Measurements from ENCODE around the gene LPP.

LPP gene

DNA sequence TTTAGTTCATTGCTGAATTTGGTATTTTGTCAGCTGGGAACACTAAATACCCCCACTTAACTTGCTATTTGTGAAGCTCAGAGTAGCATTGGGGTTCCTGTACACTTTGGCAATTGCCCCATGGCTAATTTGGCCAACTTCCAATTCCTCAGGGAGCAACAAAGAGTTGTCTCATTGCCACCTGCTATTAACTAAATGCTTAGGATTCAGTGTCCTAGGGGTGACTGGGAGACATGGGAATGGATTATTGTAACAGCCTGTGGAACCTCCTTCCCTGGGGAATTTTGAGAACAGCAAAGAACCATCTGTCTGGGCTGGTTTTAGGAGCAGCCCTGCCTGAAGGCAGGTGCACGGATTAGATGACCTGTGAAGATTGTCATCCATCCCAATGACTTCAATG is 580.4 kb downstream of the LPP start:
- DNase-seq, result peak in 8 of 42 donors; percentile 3 to 25 (median 15)
- intact Hi-C loops (cut with DNase I), result no loop called here

DNA sequence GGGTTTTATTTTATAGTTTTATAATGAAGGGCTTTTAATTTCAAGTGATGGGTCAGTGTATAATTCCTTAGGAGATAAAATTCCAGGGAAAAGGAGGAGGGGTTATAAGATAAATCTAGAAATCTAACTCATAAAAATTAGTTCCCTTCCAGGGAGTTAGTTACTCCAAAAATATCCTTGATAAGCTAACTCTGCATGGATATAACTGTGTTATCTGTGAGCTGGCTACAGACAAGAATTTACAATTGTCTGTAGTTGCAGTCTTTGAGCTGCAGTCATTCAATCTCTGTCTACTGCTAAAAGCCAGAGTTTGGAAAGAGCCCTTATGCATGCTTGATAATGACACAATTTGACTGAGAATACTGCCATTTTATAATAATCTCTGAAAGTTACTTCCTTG is 585.6 kb downstream of the LPP start:
- intact Hi-C loops (cut with DNase I), result no loop called here
- DNase-seq, result no peak

DNA sequence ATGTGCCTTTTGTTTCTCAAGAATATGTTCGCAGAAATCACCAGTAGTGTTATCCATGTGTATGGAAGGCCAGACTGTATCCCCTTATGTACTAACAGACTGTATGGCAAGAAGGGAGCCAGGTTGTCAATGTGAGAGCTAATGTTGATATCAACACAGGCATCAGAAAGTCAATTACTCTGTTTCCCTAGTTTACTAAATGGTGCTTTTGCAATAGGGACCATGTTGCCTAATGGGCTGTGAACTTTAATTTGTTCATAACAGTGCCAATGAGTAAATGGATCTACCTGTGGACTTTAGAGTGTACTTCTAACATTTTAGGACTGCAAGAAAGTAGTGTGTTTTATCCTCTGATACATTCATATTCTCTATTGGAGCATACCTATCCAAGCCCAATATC is 586.1 kb downstream of the LPP start:
- DNase-seq, result no peak
- intact Hi-C loops (cut with DNase I), result no loop called here

DNA sequence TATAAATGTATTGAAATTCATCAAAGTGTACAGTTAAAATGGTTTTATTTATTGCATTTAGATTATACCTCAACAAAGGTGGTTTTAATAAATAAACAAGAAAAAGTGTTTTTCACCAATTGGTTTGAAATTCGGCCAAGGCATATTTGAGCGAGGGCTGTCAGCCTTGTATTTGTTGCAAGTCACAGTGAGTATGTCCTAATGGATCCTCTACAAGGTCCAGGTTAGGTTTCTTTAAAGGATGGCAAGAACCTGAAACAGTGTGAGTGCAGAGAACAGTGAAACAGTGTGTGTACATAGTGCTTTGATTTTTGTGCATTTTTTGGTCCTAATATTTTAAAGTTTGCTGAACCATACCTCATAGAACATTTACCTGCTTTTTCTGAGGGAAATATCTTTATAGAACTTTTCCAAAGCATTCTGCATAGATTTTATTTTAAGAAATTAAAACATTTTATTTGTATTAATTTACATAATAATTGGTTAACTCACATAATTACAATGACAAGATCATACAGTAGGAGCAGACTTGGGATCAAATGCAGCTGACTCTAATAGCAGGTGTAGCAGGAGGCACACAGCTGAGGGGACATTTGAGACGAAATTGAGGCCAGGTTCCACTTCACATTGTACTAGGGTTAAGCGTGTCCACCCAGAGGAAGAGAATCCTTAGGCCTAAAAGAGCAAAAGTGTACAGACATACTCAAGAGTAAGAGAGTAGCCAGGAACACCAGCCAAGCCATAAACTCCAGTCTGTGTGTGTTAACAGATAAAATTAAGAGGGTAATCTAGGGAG is 589.0 kb downstream of the LPP start:
- intact Hi-C loops (cut with DNase I), result no loop called here

DNA sequence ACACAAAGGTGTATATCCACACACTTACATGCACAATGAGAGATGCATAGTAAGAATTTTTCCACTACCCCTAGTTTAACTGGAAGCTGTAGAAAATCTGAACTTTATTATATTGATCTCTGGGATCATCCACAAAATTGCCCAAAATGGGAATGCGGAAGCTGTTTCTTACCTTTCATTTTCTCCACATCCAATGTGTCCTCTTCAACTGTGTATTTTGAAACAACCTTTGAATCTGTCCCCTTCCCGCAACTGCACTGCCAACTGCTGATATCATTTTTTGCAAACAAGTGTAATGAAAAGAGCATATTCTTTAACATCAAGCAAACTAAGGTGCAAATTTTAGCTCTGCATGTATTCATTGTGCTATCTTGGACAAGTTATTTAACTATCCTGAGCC is 590.2 kb downstream of the LPP start:
- DNase-seq, result no peak
- intact Hi-C loops (cut with DNase I), result no loop called here

More for the DNA sequence above, 589.0 kb downstream of the LPP start:
- DNase-seq, result no peak

DNA sequence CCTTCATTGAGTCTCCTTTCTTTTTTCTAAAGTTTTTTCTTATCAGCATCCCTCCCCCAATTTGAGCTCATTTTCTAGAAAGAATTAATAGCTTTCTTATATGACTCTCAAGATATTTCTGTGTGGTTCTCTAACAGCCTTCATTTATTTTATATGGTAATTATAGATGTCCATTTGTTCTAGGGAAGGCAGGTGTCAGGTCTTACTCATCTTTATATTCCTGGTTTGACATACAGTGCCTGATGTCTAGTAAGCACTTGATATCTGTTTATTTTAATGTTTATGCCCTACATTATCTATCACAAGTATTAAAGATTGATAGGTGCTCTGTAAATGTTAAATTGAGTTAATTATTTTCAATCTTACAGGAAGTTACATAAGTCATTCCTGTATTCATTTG is 591.1 kb downstream of the LPP start:
- intact Hi-C loops (cut with DNase I), result no loop called here
- no peak for DNase-seq

DNA sequence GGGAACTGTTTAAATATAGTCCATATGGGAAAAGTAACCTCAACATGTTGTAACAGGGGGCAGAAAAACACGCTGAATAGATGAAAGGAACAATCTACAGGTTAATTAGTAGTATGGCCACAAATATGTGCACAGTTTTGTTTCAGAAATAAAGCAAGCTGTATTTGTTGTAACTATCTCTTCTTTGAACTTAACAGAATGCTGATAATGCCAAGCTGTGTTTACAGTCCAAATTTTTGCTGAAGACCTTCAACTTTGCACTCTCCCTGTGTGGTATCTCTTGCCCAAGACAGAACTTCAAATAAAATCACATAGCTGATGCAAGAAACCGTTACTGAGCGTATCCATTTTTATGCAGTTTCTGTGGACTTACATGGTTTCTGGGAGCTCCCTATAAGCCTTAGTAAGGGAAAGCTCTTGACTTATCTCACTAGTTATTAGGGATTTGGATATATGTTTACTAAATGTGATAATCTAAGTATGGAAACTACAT is 592.4 kb downstream of the LPP start:
- intact Hi-C loops (cut with DNase I), result no loop called here
- no peak for DNase-seq

DNA sequence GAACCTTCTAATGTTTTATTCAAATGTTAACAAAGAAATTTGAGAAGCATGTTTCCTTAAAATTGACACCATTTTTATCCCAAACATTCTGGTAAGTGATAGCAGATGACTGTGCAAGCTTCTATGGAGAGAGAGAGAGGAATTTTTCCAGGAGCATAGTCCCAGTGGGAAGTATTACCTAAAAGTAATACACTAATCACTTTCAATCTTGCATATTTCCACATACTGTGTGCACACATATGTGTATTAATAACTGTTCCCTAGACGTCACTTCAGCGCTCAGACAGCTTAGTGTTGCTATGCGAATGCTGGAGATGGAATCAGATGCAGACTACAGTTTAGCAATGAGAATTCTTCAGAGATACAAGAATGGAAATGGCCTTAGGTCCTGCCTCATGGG is 593.5 kb downstream of the LPP start:
- intact Hi-C loops (cut with DNase I), result no loop called here
- no peak for DNase-seq

DNA sequence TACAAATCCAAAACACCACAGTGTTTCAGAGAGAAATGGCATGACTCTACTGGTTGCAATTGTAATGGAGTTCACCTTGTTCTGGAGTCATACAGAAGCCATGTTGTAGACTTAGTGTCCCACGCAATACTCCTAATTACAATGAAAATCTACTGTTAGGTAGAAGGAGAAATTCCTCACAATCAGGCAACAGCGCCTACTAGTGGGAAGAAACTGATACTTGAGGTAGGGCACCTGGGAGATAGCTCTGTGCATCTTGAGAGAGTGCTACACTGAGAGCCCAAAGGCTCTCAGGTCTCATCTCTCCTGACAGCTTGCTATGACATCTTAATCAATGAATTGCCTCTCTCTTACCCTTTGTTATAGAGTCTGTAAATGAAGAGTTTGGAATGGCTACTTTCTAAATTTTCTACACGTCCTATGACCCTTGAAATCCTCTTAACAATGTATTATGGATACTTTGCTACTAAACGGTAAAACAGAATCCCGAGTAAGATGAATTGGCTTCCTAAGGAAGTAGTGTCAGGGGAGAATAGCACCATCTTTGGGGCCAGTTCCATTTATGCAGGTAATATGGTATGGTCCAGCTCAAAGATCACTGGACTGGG is 595.2 kb downstream of the LPP start:
- DNase-seq, result peak in 4 of 42 donors; percentile 8 to 54 (median 14)
- intact Hi-C loops (cut with DNase I), result no loop called here

DNA sequence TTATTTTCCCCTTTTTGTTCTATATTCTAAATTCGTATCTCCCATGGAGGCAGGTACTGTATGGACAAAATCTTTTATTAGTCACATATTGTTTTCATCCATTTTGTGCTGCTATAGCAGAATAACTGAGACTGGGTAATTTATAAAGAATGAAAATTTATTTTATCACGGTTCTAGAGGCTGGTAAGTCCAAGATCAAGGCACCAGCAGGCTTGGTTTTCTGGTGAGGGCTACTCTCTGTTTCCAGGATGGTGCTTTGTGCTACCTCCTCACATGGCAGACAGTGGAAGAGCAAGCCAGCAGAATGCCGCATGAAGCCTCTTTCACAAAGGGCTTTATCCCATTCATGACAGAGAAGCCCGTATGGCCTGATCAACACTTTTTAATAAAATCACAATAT is 595.9 kb downstream of the LPP start:
- intact Hi-C loops (cut with DNase I), result no loop called here
- DNase-seq, result no peak

DNA sequence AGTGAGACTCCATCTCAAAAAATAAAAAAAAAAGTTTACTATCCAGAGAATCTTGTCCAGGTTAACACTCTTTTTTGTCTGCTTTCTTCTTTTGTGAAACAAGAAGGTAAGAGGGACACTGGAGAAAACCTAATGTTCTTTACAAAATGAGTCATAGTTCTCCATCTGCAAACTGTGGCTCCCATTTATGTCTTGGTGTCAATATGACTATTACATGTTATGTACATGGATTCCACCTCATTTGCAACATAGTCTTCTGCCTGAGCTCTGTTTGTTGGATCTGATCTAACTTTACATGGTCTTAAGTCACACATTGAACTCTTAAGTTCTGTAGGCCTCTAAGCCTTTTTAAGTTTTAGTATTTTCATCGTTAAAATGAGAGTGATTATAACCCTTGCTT is 596.7 kb downstream of the LPP start:
- intact Hi-C loops (cut with DNase I), result no loop called here
- DNase-seq, result no peak

DNA sequence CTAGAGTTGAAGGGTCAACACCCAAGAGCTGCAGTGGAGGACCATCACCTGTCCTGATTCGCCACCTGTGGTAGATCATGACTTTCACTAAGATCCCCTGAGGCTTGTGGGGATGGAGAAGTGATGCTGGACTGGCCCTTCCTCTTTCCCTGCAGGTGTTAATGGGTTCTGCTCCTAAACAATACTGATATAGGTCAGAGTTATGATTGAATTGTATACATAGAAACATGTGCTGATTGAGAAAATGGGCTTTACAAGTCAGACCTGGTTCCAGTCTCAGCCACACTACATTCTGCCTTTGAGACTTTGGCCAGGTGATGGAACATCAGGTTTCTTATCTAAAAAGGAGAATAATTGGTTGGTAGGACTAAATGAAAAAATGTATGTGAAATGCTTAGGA is 598.9 kb downstream of the LPP start:
- intact Hi-C loops (cut with DNase I), result no loop called here
- no peak for DNase-seq

DNA sequence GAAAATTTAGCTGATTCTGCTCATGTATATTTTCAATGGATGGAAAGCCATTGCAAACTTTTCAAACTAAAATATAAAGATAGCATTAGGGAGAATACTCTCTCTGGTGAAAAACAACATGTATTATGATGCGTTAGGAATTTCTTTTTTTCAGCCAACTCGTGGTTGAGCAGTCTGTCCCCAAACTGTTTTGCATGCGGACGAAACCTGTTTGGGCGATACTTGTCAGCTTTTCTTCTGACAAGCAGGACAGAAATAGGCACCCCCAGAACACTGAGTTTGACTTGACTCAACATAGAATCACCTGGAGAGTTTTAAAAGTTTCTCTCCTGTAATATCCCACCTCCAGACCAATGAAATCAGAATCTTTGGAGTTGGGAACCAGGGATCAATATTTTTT is 600.3 kb downstream of the LPP start:
- intact Hi-C loops (cut with DNase I), result no loop called here
- DNase-seq, result no peak

DNA sequence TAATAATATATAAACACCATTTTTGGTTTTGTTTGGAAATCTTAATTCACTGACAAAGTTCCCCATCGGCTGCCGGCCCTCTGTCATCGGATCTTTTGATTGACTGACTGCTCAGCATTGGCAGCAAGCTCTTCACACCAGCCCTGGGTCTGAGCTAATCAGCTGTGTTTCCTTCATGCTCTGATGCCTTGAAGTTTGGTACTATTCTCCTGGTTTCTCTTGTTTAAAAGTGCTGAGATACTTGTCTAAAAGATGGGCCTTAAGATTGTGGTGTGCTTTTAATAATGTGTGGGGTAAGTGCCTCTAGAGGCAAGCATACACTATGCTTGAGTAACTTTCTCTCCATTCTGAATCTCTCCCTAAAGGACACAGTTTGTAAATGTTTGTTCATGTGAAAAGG is 602.3 kb downstream of the LPP start:
- no peak for DNase-seq
- intact Hi-C loops (cut with DNase I), result no loop called here

DNA sequence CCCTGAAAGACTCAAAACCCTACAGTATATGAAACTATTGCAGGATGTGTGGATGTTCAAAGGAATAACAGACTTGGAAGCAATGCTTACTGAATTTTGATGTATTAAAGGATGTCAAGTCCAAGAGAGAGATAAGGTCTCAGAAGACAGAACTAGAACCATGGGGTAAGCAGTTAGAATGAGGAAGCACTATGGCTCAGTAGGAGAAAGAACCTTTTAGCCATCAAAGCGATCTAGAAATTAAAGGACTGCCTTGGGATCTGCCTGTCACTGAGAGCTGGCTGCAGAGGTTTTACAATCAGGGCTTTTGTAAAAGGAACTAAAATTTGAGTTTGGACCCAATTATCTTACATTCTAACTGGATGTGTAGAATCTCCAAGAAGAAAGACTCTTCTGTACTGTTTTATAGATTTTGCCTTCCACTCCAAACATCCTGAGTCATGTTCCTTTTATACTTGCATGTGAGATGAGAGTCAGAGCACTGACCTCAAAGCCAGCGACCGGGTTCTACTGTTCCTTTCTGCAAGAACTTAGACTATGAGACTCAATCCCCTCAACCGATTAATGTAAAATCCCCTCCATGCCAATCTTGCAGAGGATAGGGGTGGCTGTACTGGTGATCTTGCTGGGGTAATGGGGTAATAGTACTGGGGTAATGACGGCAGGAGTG is 605.5 kb downstream of the LPP start:
- DNase-seq, result no peak
- intact Hi-C loops (cut with DNase I), result no loop called here

DNA sequence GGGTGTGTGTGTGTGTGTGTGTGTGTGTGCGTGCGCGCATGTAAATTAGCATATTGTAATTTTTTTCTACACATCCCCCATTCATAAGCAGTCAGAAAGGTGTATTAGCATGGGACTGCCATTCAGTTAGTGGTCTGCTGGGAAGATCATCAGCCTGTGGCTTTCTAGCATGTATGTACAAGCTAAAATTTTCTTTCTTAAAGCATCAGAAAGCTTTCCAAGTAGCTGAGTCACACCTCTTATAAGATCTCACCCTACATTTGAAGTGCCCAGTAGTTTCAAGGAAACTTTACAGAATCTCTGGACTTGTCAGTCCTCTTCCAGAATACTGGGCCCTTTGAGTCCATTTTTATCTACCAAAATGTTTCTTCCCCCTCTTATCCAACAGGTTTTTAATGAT is 606.5 kb downstream of the LPP start:
- no peak for DNase-seq
- intact Hi-C loops (cut with DNase I), result no loop called here

DNA sequence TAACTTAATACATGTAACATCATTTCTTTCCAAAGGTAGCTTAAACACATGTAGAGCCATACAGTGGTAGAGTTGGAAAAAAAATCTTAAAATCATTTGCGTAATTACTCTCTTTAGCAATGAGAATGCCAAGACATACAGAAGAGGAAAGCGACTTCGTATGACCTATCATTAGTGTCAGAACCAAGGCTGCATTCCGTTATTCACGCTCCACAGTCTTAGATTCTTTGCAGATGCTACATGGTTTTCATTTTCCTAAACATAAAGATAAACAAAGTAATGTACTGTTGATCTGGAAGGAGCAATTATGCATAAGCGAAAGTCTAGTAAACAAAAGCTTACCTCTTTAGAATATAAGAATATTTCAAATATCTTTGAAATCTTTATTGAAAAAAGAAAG is 607.5 kb downstream of the LPP start:
- no peak for DNase-seq
- intact Hi-C loops (cut with DNase I), result no loop called here

DNA sequence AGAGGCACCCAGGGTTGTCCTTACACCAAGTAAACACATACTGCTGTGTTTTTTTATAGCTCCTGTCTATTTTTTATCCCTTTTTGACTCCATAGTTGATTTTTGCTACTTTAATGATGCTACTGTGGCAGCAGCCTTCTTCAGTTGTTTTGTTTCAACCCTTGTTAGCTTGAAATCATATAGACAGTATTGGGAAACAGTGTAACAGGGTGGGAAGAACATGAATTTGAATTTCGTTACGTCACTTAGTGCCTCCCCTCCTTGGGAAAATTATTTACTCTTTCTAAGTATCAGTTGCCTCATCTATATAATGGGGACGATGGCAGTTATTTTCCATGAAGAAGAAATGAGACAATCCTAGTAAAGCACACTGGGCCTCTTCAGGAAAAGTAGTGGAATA is 608.0 kb downstream of the LPP start:
- no peak for DNase-seq
- intact Hi-C loops (cut with DNase I), result no loop called here

DNA sequence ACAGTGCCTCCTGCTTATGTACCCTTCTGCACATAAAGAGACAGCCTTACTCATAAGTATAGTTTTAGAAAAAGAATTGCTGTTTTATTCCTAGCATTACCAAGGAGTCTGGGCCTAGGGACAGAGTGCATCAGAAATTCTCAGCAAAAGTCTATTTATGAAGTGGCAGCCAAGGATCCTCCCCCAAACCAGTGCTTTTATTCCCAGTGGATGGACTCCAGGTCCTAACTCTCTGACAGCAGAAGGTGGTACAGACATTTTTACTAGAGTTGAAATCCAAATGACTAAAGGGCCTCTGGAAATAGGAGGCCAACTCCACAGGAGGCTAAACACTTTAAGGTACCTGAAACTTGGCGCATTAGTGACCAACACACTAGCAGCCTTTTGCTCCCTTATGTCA is 610.7 kb downstream of the LPP start:
- DNase-seq, result no peak
- intact Hi-C loops (cut with DNase I), result no loop called here

DNA sequence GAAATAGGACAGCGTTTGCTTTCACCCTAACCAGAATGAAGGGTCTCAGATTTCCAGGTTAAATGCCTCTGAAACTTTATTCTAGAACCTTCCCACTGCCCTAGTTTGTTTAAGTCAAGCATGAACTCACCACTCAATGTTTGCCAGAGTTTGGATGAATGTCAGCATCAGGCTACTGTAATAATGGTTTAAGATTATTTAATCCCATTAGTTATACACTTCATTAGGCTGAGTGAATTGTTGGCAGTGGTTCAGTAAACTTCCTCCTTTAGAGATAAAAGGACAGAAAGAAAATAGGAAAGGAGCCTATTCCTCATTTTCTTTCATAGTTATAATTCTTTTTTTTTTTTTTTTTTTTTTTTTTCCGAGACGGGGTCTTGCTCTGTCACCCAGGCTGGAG is 615.9 kb downstream of the LPP start:
- no peak for DNase-seq
- intact Hi-C loops (cut with DNase I), result no loop called here

DNA sequence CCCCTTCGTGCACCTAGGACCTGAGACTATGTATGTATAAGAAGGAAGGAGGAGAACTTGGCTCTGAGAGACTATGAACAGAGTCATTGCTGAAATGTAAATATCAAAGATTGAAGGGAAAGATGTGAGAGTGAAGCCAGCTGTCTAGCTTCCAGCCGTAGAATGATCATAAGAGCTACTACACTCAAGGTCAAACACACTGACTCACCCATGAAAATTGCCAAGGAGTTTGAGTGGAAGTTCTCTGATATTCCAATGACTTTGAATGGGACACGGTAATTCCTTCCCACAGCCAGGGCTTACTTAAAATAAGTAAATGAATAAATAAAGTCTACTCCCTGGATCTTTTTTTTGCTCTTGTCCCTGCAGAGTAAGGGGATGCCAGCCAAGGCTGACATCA is 618.9 kb downstream of the LPP start:
- intact Hi-C loops (cut with DNase I), result no loop called here
- no peak for DNase-seq

Data from head of caudate nucleus (tissue), 42 donors.